Measurements from ENCODE around the gene FST. TPM values are rescaled to one million over a fixed set of nuclear protein-coding genes. Genes with fewer than 3 reads are reported as not detected.

The FST gene
- total and polyA plus RNA-seq, 2 donors (not counting 1 experiment from before 2014, with no cell fraction given) = 759 to 1,058 TPM

GRCh38 chr5:53476019-53476418, 4.4 kb upstream of the FST start:
- DNase-seq (ENCODE audit: low read depth in 2 of 2) = no peak
- H3K79me2 ChIP-seq (ENCODE audit: control insufficient read depth, insufficient read depth, low read length) = peaks cover 5% of the 10 kb centered on the region
- no peak overlapping the region for H3K4me3 ChIP-seq (replicated peaks in 1 of 4; ENCODE audit: control extremely low read depth in 1 of 4, insufficient read depth in 1 of 4, low read depth in 3 of 4, low read length in 4 of 4)
- no peaks in the 10 kb centered on the region for H3K27me3 ChIP-seq (ENCODE audit: control insufficient read depth, insufficient read depth, low read length)
- no peak overlapping the region for H2AFZ ChIP-seq (ENCODE audit: low read length)
- no peaks in the 10 kb centered on the region for H3K36me3 ChIP-seq (ENCODE audit: control insufficient read depth, insufficient read depth, low read length)
- H3K27ac ChIP-seq (ENCODE audit: insufficient read depth, low read length) = no peak overlapping the region
- no peaks in the 10 kb centered on the region for H3K4me1 ChIP-seq (ENCODE audit: control insufficient read depth, extremely low read depth, insufficient read depth, low read length)
- no peaks in the 10 kb centered on the region for H3K9me3 ChIP-seq (ENCODE audit: control insufficient read depth, insufficient read depth, low read depth, low read length)
- H3K4me2 ChIP-seq (ENCODE audit: extremely low read depth, insufficient read depth, low read length) = no peak overlapping the region
- TF ChIP-seq EZH2 (IDR thresholded peaks at IDR 0.05; ENCODE audit: low read length, missing control alignments) = no peak
- TF ChIP-seq, protein P1, sequence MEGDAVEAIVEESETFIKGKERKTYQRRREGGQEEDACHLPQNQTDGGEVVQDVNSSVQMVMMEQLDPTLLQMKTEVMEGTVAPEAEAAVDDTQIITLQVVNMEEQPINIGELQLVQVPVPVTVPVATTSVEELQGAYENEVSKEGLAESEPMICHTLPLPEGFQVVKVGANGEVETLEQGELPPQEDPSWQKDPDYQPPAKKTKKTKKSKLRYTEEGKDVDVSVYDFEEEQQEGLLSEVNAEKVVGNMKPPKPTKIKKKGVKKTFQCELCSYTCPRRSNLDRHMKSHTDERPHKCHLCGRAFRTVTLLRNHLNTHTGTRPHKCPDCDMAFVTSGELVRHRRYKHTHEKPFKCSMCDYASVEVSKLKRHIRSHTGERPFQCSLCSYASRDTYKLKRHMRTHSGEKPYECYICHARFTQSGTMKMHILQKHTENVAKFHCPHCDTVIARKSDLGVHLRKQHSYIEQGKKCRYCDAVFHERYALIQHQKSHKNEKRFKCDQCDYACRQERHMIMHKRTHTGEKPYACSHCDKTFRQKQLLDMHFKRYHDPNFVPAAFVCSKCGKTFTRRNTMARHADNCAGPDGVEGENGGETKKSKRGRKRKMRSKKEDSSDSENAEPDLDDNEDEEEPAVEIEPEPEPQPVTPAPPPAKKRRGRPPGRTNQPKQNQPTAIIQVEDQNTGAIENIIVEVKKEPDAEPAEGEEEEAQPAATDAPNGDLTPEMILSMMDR (conservative IDR thresholded peaks at IDR 0.05 in 1 of 2, IDR thresholded peaks at IDR 0.05 in 1 of 2; ENCODE audit: low read depth in 1 of 2, low read length in 2 of 2) = no peak
- no peaks in the 10 kb centered on the region for H4K20me1 ChIP-seq (ENCODE audit: control insufficient read depth, extremely low read depth, insufficient read depth, low read length)
- H3K9ac ChIP-seq (ENCODE audit: insufficient read depth, low read length) = no peak overlapping the region

- Histone ChIP-seq H3K9me3 (ENCODE audit: control insufficient read depth, insufficient read depth, low read depth, low read length) (no peaks in the 10 kb centered on the region), H3K4me1 (ENCODE audit: control insufficient read depth, extremely low read depth, insufficient read depth, low read length) (no peaks in the 10 kb centered on the region), H4K20me1 (ENCODE audit: control insufficient read depth, extremely low read depth, insufficient read depth, low read length) (no peaks in the 10 kb centered on the region), H3K36me3 (ENCODE audit: control insufficient read depth, insufficient read depth, low read length) (no peaks in the 10 kb centered on the region), H3K27me3 (ENCODE audit: control insufficient read depth, insufficient read depth, low read length) (no peaks in the 10 kb centered on the region), H3K4me3 (replicated peaks in 1 of 4; ENCODE audit: control extremely low read depth in 1 of 4, insufficient read depth in 1 of 4, low read depth in 3 of 4, low read length in 4 of 4) (no peak overlapping the region), H3K79me2 (ENCODE audit: control insufficient read depth, insufficient read depth, low read length) (peaks cover 13% of the 10 kb centered on the region), H3K9ac (ENCODE audit: insufficient read depth, low read length) (no peak overlapping the region), H2AFZ (ENCODE audit: low read length) (no peak overlapping the region), H3K4me2 (ENCODE audit: extremely low read depth, insufficient read depth, low read length) (no peak overlapping the region), H3K27ac (ENCODE audit: insufficient read depth, low read length) (no peak overlapping the region)
- TF ChIP-seq, protein P1 (conservative IDR thresholded peaks at IDR 0.05 in 1 of 2, IDR thresholded peaks at IDR 0.05 in 1 of 2; ENCODE audit: low read depth in 1 of 2, low read length in 2 of 2) = no peak
- no peak for TF ChIP-seq EZH2 (IDR thresholded peaks at IDR 0.05; ENCODE audit: low read length, missing control alignments)
- DNase-seq (ENCODE audit: low read depth in 2 of 2) = no peak
Measured at GRCh38 chr5:53476531-53477480, 3.6 kb upstream of the FST start.

GRCh38 chr5:53478411-53479044, 1.9 kb upstream of the FST start:
- Histone ChIP-seq H3K27me3 (ENCODE audit: control insufficient read depth, insufficient read depth, low read length) (no peaks in the 10 kb centered on the region), H3K4me3 (replicated peaks in 1 of 4; ENCODE audit: control extremely low read depth in 1 of 4, insufficient read depth in 1 of 4, low read depth in 3 of 4, low read length in 4 of 4) (peak overlapping the region; percentile 44 to 82 (median 70)), H3K27ac (ENCODE audit: insufficient read depth, low read length) (peak overlapping the region; percentile 47), H4K20me1 (ENCODE audit: control insufficient read depth, extremely low read depth, insufficient read depth, low read length) (peaks cover 2% of the 10 kb centered on the region), H3K36me3 (ENCODE audit: control insufficient read depth, insufficient read depth, low read length) (peaks cover 10% of the 10 kb centered on the region), H3K4me2 (ENCODE audit: extremely low read depth, insufficient read depth, low read length) (peak overlapping the region; percentile 94), H3K79me2 (ENCODE audit: control insufficient read depth, insufficient read depth, low read length) (peaks cover 30% of the 10 kb centered on the region), H2AFZ (ENCODE audit: low read length) (peak overlapping the region; percentile 66), H3K9ac (ENCODE audit: insufficient read depth, low read length) (peak overlapping the region; percentile 21), H3K9me3 (ENCODE audit: control insufficient read depth, insufficient read depth, low read depth, low read length) (no peaks in the 10 kb centered on the region), H3K4me1 (ENCODE audit: control insufficient read depth, extremely low read depth, insufficient read depth, low read length) (no peaks in the 10 kb centered on the region)
- no peak for TF ChIP-seq EZH2 (IDR thresholded peaks at IDR 0.05; ENCODE audit: low read length, missing control alignments)
- TF ChIP-seq, protein P1 (conservative IDR thresholded peaks at IDR 0.05 in 1 of 2, IDR thresholded peaks at IDR 0.05 in 1 of 2; ENCODE audit: low read depth in 1 of 2, low read length in 2 of 2) = peak; percentile 40 to 42
- peak; percentile 53 to 78 for DNase-seq (ENCODE audit: low read depth in 2 of 2)
